OCI-LY1 (cell line): ENCODE measurements around the gene UQCC5.

Experiments
- CTCF ChIP-seq: fragments of 200-600 bp; sonication (generic), shearing (Covaris generic); IDR thresholded peaks from 2 replicates; pipeline ENCODE4 v1.5.1; 2017; ENCODE audit warnings: mild to moderate bottlenecking, antibody characterized with exemption, low read length, moderate library complexity, mixed read lengths
- EZH2 ChIP-seq: fragments of 200-600 bp; sonication (generic), shearing (Covaris generic); IDR thresholded peaks from 2 replicates; pipeline ENCODE4 v1.8.0; 2017; ENCODE audit warnings: borderline replicate concordance, mixed run types, mild to moderate bottlenecking, antibody characterized with exemption, low read length, moderate library complexity, mixed read lengths

- TF ChIP-seq EZH2 (no peak), CTCF (no peak)
Measured at GRCh38 chr3:52518723-52519444, 17.5 kb upstream of the UQCC5 start.
